CD4-positive, alpha-beta memory T cell (primary cell): Measurements from ENCODE around the gene ULK4. TPM values are rescaled to one million over a fixed set of nuclear protein-coding genes. Genes with fewer than 3 reads are reported as not detected.

Source experiments
- CTCF ChIA-PET: fragments of 350-600 bp; sonication (Branson Sonifier 250); formaldehyde crosslinking; loops from one replicate; lab custom pipeline; 2021; ENCODE audit warnings: inconsistent platforms; ENCODE audit not compliant: partially characterized antibody; lab: Charles Lee
- POLR2A ChIA-PET: fragments of 350-600 bp; sonication (Branson Sonifier 250); formaldehyde crosslinking; loops from one replicate; lab custom pipeline; 2021; ENCODE audit not compliant: partially characterized antibody; lab: Charles Lee
- DNase-seq, 5 donors: peaks; one replicate each; pipeline versions ENCODE4 v3.0.0 to v3.0.0-alpha.2; 2020 to 2022; ENCODE audit warnings: mixed read lengths in 1 of 5
- H3K27ac ChIP-seq: one replicate; pipeline ENCODE4 v1.7.0; 2013; ENCODE audit warnings: low read depth, low read length
- H3K27me3 ChIP-seq: 2 replicates; pipeline ENCODE4 v1.7.0; 2013; ENCODE audit warnings: mild to moderate bottlenecking, low read length, moderate library complexity; ENCODE audit not compliant: insufficient read depth
- H3K36me3 ChIP-seq: 2 replicates; pipeline ENCODE4 v1.7.0; 2013; ENCODE audit warnings: mild to moderate bottlenecking, low read length, moderate library complexity; ENCODE audit not compliant: insufficient read depth
- H3K4me1 ChIP-seq: 2 replicates; pipeline ENCODE4 v1.7.0; 2013; ENCODE audit warnings: mild to moderate bottlenecking, low read length, moderate library complexity; ENCODE audit not compliant: insufficient read depth
- H3K4me3 ChIP-seq, 2 donors: one replicate each; pipeline ENCODE4 v1.7.0; 2013; ENCODE audit warnings: low read length in 2 of 2, mild to moderate bottlenecking in 1 of 2
- H3K9me3 ChIP-seq, 2 donors: one replicate each; pipeline ENCODE4 v1.7.0; 2013; ENCODE audit warnings: low read length in 2 of 2, control low read depth in 1 of 2; ENCODE audit not compliant: control insufficient read depth in 1 of 2
- H3K27ac Mint-ChIP-seq, 7 donors: one replicate each; pipeline ENCODE4 v1.8.0; 2020 to 2021; ENCODE audit warnings: mixed read lengths in 7 of 7, mild to moderate bottlenecking in 6 of 7, inconsistent platforms in 3 of 7, moderate library complexity in 3 of 7
- H3K27me3 Mint-ChIP-seq, 2 donors: one replicate each; pipeline ENCODE4 v1.8.0; 2020 to 2021; ENCODE audit warnings: mixed read lengths in 2 of 2
- H3K36me3 Mint-ChIP-seq, 2 donors: one replicate each; pipeline ENCODE4 v1.8.0; 2020 to 2021; ENCODE audit warnings: mixed read lengths in 2 of 2, inconsistent platforms in 1 of 2, mild to moderate bottlenecking in 1 of 2
- H3K4me1 Mint-ChIP-seq, 4 donors: one replicate each; pipeline ENCODE4 v1.8.0; 2020 to 2021; ENCODE audit warnings: mixed read lengths in 4 of 4, mild to moderate bottlenecking in 1 of 4
- H3K4me3 Mint-ChIP-seq, 8 donors: one replicate each; pipeline ENCODE4 v1.8.0; 2020 to 2021; ENCODE audit warnings: mixed read lengths in 8 of 8, mild to moderate bottlenecking in 7 of 8, moderate library complexity in 6 of 8, inconsistent platforms in 3 of 8
- H3K9me3 Mint-ChIP-seq, 8 donors: one replicate each; pipeline ENCODE4 v1.8.0; 2020 to 2021; ENCODE audit warnings: mixed read lengths in 8 of 8, mild to moderate bottlenecking in 5 of 8, inconsistent platforms in 3 of 8, moderate library complexity in 1 of 8
- intact Hi-C: fragments of 100-400 bp; cut with micrococcal nuclease; formaldehyde crosslinking; loops from one replicate; pipeline ENCODE4 v1.15.1; 2023
- polyA plus RNA-seq, 2 donors: library from polyadenylated mRNA; unstranded; fragments of 300-500 nt; fragmentation: Illumina TruSeq; gene quantifications; one replicate each; pipeline ENCODE4 v1.2.3, GENCODE V29; 2021
- total RNA-seq, 2 experiments: library from RNA; stranded (reverse); gene quantifications; one replicate each; pipeline ENCODE4 v1.2.3, GENCODE V29; 2021

Gene ULK4
- total and polyA plus RNA-seq, 4 experiments from 2014 or later, result 6.3 to 29.1 (median 19.2) TPM

DNA sequence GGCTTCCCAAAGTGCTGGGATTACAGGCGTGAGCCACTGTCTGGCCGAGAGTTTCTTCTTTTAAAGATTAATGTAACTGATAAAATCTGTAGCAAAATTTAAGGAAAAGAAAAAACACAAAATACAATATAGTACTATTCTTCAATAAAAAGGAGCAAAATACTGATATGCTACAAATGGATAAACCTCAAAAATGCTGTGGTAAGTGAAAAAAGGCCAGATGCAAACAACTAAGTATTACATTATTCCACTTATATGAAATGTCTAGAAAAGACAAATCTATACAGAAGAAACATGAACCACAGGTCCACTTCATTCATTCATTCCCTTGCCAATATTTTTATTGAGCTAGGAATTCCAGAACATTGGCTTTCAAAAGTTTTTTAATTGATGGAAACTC is 463.1 kb downstream of the ULK4 start:
- no peak overlapping the region for H3K4me3 ChIP-seq
- no peaks in the 10 kb centered on the region for H3K36me3 ChIP-seq
- CTCF ChIA-PET, result interaction anchor here (0.7 kb wide), 1 partner anchor 516 kb away, joined by 3 read pairs; no protein-coding TSS in a partner anchor
- no peaks in the 10 kb centered on the region for H3K4me1 ChIP-seq
- Mint-ChIP-seq H3K4me1 (no peaks in the 10 kb centered on the region), H3K4me3 (no peak overlapping the region), H3K27ac (no peak overlapping the region), H3K27me3 (no peaks in the 10 kb centered on the region), H3K36me3 (peaks cover 6% of the 10 kb centered on the region in 2 donors), H3K9me3 (peaks cover 0 to 7% (median 3%) of the 10 kb centered on the region in 8 donors)
- H3K27ac ChIP-seq, result no peak overlapping the region
- H3K9me3 ChIP-seq, result no peaks in the 10 kb centered on the region
- POLR2A ChIA-PET, result no interaction called here
- DNase-seq, result no peak
- no peaks in the 10 kb centered on the region for H3K27me3 ChIP-seq
- intact Hi-C loops, result no loop called here

DNA sequence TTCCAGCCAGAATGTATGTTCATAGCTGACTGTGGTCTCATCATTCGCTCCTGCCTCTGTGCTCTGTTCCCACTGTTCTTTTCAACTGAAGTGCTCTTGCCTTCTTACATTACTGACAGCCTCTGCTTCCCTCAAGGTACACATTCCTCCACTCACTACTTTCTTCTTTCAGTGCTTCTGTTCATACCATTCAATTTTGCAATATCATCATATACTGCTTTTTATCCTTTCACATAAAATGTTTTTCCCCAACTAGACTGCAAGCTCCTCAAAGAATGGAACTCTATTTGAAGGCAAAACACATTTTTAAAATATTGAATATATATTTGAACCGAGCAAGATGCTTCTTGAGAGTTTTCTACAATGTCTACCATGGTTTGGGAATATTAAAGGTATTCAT is 471.5 kb downstream of the ULK4 start:
- H3K4me3 Mint-ChIP-seq, result no peak overlapping the region
- H3K4me1 Mint-ChIP-seq, result no peaks in the 10 kb centered on the region
- Histone ChIP-seq H3K27me3 (no peaks in the 10 kb centered on the region), H3K9me3 (no peaks in the 10 kb centered on the region), H3K27ac (no peak overlapping the region), H3K4me1 (no peaks in the 10 kb centered on the region), H3K36me3 (no peaks in the 10 kb centered on the region), H3K4me3 (no peak overlapping the region)
- peaks cover 0 to 4% (median 0%) of the 10 kb centered on the region in 8 donors for H3K9me3 Mint-ChIP-seq
- intact Hi-C loops, result no loop called here
- H3K27ac Mint-ChIP-seq, result no peak overlapping the region
- CTCF ChIA-PET, result no interaction called here
- POLR2A ChIA-PET, result no interaction called here
- no peaks in the 10 kb centered on the region for H3K27me3 Mint-ChIP-seq
- no peak for DNase-seq
- no peaks in the 10 kb centered on the region for H3K36me3 Mint-ChIP-seq

DNA sequence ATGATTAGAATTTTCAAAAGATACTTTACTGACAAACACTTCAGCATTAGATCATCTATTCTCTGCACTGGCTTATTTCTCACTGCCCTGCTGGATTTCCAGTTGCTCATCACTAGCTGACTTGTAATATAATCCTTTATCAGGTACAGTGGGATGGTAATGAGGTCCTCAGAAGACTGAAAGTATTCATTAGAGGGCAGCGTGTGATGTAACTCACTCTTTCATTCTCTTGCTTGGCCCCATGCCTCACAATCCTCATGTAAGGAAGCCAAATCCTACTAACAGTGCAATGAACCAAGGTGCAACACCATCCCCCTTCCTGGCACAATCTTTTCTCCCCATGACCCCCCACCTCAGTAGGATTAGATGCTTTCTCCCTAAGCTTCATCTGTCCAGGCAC is 472.7 kb downstream of the ULK4 start:
- Mint-ChIP-seq H3K4me1 (no peaks in the 10 kb centered on the region), H3K27ac (no peak overlapping the region), H3K9me3 (peaks cover 0 to 4% (median 0%) of the 10 kb centered on the region in 8 donors), H3K27me3 (no peaks in the 10 kb centered on the region), H3K36me3 (peaks cover 0 to 5% of the 10 kb centered on the region in 2 donors), H3K4me3 (no peak overlapping the region)
- ChIA-PET POLR2A (no interaction called here), CTCF (no interaction called here)
- intact Hi-C loops, result no loop called here
- H3K27me3 ChIP-seq, result no peaks in the 10 kb centered on the region
- H3K9me3 ChIP-seq, result no peaks in the 10 kb centered on the region
- H3K36me3 ChIP-seq, result no peaks in the 10 kb centered on the region
- no peak for DNase-seq
- H3K27ac ChIP-seq, result no peak overlapping the region
- no peaks in the 10 kb centered on the region for H3K4me1 ChIP-seq
- no peak overlapping the region for H3K4me3 ChIP-seq

DNA sequence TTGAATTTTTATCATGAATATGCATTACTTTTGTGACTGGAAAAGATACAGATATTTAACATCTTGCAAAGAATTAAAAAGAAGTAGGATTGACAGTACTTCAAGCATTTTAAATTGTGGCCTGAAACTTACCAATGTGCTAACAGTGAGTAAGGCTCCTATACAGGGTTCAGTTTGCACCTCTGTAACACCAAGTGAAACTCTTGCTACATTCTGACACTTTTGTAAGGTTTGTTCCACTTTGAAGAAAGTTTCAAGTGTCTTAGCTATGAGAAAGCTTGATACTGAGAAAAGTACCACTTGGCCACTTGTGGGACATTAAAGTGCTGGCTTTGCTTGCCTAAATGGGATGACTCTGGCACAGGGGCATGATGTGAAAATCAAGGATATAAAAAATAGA is 473.4 kb downstream of the ULK4 start:
- CTCF ChIA-PET, result no interaction called here

DNA sequence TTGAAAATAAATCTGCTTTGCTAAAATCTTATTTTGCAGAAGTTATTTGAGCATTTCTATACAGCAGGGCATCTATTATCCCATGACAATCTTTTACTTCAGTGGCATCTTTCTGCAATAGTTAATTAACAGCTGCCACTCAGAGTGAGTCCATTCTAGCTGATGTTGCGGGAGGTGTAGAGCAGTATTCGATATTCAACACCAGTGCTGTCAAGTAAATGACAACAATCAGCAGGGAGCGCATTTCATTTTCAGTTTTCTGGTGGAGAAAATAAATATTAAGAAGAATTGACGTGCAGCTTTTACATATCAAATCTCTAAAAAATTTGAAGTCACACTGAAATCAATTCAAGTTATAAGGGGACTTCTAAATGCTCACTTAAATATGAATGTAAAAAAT is 476.4 kb downstream of the ULK4 start:
- no peak overlapping the region for H3K4me3 Mint-ChIP-seq
- H3K4me1 ChIP-seq, result no peaks in the 10 kb centered on the region
- H3K27ac Mint-ChIP-seq, result no peak overlapping the region
- H3K9me3 Mint-ChIP-seq, result peaks cover 0 to 6% (median 1%) of the 10 kb centered on the region in 8 donors
- ChIA-PET CTCF (no interaction called here), POLR2A (no interaction called here)
- H3K27me3 Mint-ChIP-seq, result no peaks in the 10 kb centered on the region
- peaks cover 1 to 8% of the 10 kb centered on the region in 2 donors for H3K36me3 Mint-ChIP-seq
- no peaks in the 10 kb centered on the region for H3K9me3 ChIP-seq
- intact Hi-C loops, result no loop called here
- no peaks in the 10 kb centered on the region for H3K36me3 ChIP-seq
- H3K4me1 Mint-ChIP-seq, result no peaks in the 10 kb centered on the region
- no peak for DNase-seq
- H3K27ac ChIP-seq, result no peak overlapping the region
- no peak overlapping the region for H3K4me3 ChIP-seq
- no peaks in the 10 kb centered on the region for H3K27me3 ChIP-seq

More for the DNA sequence above, 473.4 kb downstream of the ULK4 start:
- Histone ChIP-seq H3K4me1 (no peaks in the 10 kb centered on the region), H3K27me3 (no peaks in the 10 kb centered on the region), H3K27ac (no peak overlapping the region), H3K9me3 (no peaks in the 10 kb centered on the region), H3K4me3 (no peak overlapping the region), H3K36me3 (no peaks in the 10 kb centered on the region)
- Mint-ChIP-seq H3K27ac (no peak overlapping the region), H3K27me3 (no peaks in the 10 kb centered on the region), H3K4me3 (no peak overlapping the region), H3K36me3 (peaks cover 1 to 5% of the 10 kb centered on the region in 2 donors), H3K9me3 (peaks cover 0 to 5% (median 0%) of the 10 kb centered on the region in 8 donors), H3K4me1 (no peaks in the 10 kb centered on the region)
- no peak for DNase-seq
- intact Hi-C loops, result no loop called here
- POLR2A ChIA-PET, result no interaction called here

DNA sequence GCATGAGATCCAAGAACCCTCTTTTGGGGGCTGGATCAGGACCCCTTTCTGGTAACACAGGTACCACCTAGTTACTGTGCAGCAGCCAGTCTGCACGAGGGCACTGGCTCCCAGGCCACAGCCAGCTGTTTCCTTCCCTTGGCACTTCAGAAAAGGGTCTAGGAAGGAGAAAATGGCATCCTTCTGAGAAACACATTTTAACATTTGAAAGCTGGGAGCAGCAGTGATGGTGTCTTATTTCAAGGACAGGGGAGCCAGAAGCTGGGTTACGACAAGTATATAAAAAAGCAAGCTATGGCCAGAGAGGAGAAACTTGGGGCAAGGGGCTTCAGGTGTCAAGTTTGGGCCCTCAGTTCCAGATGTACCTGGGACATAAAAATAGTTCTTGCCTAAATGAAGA is 479.8 kb downstream of the ULK4 start:
- peaks cover 0 to 8% (median 1%) of the 10 kb centered on the region in 8 donors for H3K9me3 Mint-ChIP-seq
- H3K4me3 Mint-ChIP-seq, result no peak overlapping the region
- H3K27ac Mint-ChIP-seq, result no peak overlapping the region
- ChIA-PET CTCF (no interaction called here), POLR2A (no interaction called here)
- intact Hi-C loops, result no loop called here
- no peaks in the 10 kb centered on the region for H3K4me1 ChIP-seq
- peaks cover 1 to 8% of the 10 kb centered on the region in 2 donors for H3K36me3 Mint-ChIP-seq
- H3K27me3 Mint-ChIP-seq, result no peaks in the 10 kb centered on the region
- H3K9me3 ChIP-seq, result no peaks in the 10 kb centered on the region
- no peaks in the 10 kb centered on the region for H3K4me1 Mint-ChIP-seq
- H3K27ac ChIP-seq, result no peak overlapping the region
- H3K36me3 ChIP-seq, result no peaks in the 10 kb centered on the region
- no peak overlapping the region for H3K4me3 ChIP-seq
- no peaks in the 10 kb centered on the region for H3K27me3 ChIP-seq
- no peak for DNase-seq

DNA sequence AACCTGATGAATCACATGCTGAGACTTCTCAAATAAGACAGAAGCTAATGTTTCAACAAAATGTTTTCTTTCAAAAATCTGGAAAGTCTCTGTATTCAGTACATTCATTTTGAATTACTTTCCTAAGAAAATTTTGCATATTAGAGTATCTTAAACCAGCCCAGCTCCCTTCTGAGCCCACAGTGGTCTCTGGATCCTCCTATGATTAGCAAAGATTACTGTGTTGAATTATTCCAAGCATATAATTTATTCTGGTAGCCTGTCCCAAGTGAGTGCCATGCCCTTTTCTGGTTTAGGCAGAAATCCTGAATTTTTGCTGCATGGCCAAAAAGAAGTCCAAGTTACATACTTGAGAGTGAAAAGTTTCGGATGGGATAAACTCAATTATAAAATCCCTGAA is 483.6 kb downstream of the ULK4 start:
- Mint-ChIP-seq H3K4me3 (no peak overlapping the region), H3K4me1 (no peaks in the 10 kb centered on the region), H3K36me3 (peaks cover 5 to 10% of the 10 kb centered on the region in 2 donors), H3K27me3 (no peaks in the 10 kb centered on the region), H3K27ac (no peak overlapping the region), H3K9me3 (peaks cover 0 to 17% (median 12%) of the 10 kb centered on the region in 8 donors)
- Histone ChIP-seq H3K27ac (no peak overlapping the region), H3K4me3 (no peak overlapping the region), H3K9me3 (no peaks in the 10 kb centered on the region), H3K4me1 (no peaks in the 10 kb centered on the region), H3K27me3 (no peaks in the 10 kb centered on the region), H3K36me3 (no peaks in the 10 kb centered on the region)
- intact Hi-C loops, result no loop called here
- POLR2A ChIA-PET, result no interaction called here
- no peak for DNase-seq
- CTCF ChIA-PET, result no interaction called here
